Superior temporal gyrus (tissue), 1 donor: ENCODE measurements around the gene CLASP2.

Source experiments
- DNase-seq: peaks from one replicate; pipeline ENCODE4 v3.0.0-alpha.2; 2016; ENCODE audit errors: extremely low spot score

Gene CLASP2

DNA sequence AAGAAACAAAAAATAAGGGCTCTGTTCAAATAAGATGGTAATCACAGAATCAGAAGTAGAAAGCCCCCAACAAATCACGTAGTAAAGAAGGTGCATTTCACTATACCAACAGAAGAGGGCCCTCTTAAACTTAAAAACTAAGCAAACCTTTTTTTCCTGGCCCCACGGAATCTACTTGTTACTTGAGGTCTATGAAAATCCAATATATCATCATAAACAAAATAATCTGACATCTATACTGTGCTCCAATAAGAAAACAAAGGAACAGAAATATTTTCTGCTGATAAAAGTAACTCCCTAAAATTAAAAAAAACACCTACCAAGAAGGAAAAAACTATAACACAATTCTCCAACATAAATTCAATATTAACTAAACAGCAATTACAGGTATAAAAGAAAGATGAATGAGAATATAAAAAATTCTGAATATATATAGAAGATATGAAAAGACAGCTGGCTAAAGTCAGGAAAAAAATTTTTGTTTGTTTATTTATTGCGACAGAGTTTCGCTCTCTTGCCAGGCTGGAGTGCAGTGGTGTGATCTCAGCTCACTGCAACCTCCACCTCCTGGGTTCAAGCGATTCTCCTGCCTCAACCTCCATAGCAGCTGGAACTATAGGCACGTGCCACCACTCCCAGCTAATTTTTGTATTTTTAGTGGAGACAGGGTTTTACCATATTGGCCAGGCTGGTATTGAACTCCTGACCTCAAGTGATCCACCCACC is 81.8 kb downstream of the CLASP2 start:
- peak; percentile 84 for DNase-seq

DNA sequence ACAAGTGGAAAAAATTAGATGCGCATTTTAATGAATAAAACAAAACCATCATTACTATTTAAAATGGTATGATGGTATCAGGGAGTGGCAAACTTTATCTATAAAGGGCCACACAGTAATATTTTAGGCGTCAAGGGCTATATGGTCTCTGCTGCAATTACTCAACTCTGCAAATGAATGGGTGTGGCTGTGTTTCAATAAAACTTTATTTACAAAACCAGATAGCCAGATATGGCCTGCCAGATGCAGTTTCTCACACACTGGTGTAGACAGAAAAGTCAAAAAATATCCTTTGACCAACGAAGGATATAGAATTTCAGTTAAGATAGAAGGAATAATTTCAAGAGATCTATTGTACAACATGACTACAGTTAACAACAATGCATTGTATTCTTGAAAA is 83.8 kb downstream of the CLASP2 start:
- no peak for DNase-seq

DNA sequence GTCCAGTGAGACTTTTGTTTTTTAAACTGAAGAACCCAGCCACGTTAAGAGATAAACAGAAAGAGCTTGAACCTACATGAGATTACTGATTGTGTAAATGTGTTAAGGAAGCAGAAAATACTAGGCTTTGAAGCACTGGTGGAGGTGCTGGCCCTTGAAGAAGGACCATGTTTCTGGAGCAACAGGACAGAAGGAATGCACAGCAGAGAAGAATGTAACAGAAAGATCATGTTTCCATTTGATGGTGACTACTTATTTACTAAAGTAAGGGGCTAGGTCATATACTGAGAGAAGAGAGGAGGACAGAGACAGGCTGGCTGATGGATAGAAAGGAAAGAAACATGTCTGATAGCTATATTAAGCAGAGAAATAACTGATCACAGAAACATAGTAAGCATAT is 88.8 kb downstream of the CLASP2 start:
- no peak for DNase-seq

DNA sequence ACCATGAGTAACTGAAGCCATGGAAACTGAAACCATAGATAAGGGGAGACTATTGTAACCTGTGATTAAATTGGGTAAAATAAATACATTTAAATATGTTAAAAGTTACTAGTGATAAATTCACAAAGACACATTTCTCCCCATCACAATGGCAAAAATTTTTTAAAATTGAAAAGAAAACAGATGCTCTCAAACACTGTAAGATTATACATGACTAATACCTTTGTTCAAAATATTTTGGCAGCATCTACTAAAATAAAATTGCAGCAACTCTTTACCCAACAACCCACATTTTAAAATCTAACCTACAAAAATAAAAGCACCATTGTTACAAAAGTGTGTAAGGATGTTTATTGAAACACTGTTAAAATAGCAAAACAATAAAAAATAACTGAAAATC is 93.3 kb downstream of the CLASP2 start:
- no peak for DNase-seq

DNA sequence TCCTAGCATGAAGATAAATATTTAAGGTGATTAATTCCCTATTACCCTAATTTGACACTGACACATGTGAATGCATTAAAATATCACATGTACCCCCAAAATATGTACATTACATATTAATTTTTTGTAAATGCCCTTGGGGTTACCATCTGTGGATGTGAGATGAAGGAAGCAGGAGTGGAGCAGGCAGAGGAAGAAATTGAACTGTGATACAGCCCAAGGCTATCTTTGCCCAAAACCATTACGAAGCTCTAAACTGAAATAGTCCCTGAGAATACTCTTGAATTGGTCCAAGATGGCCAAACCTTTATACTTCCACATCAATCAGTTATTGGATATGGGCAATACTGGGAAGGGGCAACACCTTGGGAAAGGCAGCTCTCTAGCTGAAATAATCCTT is 105.0 kb downstream of the CLASP2 start:
- no peak for DNase-seq

DNA sequence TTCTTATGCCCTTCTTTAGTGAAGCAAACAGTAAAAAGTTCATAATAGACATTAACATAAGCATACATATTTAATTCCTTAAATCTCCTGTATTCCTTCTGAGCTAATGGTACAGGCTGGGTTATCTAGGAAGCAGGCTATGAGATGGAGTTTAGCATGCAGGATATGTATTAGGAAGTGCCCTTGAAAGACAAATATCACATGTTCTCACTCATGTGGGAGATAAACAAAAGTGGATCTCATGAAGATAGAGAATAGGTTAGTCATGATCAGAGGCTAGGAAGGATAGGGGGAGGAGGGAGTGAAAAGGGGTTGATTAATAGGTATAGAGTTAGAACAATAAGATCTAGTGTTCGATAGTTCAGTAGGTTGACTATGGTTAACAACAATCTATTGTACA is 105.4 kb downstream of the CLASP2 start:
- no peak for DNase-seq

DNA sequence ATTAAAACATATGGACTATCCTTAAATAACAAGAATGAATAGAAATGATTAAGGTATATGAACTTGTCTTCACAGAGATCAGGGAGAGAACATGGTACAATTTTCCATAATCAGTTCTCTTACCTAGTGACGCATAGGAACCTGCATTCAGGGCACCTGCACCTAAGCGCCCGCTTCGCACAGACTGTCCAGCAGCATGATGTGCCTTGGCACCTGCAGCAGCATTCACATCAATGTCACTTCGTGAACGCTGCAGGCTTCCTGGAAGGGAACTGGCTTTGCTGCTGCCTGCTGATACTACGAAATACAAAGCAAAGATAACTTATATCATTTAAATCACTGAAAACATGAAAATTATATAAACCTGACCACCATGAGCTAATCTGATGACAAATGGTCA is 115.2 kb downstream of the CLASP2 start:
- no peak for DNase-seq

DNA sequence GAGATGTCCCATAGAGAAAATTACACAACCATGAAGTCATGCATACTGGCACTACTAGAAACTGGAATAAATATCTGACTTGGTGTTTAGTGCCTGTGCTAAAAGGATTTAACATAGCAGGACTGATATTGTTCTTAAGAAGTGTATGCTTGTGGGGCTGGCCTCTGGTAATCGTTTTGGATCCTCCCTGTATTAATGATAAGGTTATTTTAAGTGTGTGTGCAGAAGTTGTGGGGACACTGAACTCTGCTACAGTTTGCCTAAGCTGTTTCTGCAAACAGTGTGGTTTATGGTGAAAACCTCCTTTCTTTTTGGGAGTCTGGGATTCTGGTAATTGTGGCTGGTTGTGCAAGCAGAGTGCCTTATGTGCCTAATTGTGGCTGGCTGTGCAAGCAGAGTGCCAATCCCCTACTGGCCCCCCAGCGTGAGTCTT is 120.8 kb downstream of the CLASP2 start:
- no peak for DNase-seq

DNA sequence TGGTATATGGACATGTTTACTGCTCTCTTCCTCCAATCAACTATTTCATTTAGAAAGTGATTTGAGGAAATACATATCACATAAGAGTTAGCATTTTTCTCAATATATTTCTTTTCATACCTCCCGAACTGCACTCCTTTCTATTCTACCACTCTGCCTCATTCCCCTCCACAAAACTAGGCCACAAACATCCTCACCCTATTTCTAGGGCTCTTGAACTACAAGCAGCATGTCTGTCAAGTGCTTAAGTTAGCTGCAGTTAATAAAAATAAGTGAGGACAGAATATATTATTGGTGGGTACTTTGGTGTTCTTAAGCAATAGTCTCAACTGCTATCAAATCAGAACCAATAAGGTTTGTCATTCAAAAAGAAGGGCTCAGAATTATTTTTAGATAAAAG is 125.1 kb downstream of the CLASP2 start:
- no peak for DNase-seq

DNA sequence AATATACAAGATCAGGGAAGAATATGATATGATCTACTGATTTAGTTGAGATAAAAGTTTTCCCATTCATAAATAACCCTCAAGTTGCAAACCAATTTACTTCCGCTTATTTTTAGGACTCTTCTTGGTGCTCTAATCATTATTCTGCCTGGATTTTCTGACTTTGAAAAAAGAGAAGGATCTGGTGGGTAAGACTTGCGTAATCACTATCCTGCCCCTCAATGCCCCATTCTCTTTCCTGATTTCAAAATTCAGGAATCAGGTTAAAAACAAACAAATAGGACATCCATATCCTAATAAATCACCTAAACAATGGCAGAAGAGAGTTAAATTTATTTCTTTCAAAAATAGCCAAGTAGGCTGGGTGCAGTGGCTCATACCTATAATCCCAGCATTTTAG is 127.5 kb downstream of the CLASP2 start:
- DNase-seq = no peak

DNA sequence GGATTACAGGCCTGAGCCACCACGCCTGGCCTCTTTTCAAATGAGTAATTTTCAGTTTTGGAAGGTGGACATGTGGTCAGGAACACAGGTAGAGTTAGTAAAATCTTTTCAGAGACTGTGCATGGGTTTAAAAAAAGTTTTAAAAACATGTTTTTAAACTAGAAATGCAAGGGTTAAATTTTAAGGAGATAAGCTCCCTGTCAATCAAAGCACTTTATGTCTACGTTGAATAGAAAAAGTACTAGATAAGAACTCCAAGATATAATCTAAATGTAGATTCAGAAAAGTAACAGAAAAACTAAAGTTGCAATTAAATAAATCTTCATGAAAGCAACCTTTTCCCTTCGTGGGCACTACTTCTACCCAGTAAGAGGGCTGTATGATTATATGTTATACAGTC is 131.7 kb downstream of the CLASP2 start:
- DNase-seq = no peak

DNA sequence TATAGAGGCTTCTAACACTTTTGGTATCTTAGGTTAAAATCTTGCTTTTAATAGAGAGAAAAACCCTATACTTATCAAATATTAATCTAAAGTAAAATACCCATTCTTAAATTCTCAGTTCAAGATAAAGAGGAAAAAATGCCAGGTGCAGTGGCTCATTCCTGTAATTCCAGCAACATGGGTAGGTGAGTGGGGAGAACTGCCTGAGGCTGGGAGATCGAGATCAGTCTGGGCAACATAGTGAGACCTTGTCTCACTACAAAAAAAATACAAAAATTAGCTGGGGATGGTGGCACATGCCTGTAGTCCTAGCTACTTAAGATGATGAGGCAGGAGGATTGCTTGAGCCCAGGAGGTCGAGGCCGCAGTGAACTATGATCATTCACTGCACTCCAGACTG is 135.8 kb downstream of the CLASP2 start:
- DNase-seq = no peak

DNA sequence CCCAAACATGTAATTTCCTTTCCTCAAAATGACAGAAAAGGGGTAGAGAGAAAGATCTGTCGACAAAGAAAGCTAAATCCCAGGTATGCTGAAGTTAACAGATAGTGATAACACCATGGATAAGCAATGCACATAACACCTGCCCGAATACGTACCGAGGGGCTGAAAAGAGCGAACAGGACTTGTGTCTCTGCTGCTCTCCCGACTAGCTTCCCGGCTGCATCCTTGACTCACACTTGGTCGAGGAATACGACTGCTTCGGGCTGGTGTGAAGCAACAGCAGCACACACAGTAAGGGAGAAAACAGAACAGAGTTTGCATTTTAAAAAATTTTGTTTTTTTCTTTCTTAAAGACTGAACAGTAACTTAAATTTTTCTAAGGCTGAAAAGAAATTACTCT is 136.4 kb downstream of the CLASP2 start:
- no peak for DNase-seq

DNA sequence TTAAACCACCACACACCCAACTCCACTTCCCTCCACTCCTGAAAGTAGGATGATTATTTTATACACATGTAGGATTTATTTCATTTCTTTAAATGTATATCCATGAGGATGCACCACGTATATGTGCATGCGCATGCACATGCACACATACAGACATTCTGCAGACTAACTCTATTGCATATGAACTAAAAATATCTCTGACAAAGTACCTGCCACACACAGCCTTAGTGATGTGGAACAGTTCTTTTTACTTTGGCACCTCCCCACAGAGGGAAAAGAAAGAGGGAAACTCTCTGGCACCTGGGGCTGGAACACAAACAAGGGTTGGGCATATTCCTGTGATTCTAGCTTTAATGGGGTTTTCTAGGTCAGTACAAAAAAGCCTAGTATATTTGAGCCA is 138.2 kb downstream of the CLASP2 start:
- DNase-seq = no peak

DNA sequence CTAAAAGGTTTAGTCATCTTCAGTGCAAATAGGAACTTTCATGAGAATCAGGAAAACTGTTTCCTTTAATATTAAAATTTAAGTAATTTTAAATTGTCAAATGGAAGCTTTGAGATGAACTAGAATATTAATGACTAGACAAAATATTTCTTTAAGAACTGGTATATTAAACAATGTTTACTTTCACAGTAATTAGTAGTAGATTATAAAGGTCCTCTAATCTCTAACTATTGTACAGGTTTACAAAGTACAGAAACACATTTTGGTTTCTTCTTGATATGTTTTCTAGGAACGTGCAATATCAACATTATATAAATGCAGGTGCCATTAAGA is 138.9 kb downstream of the CLASP2 start:
- DNase-seq = no peak

DNA sequence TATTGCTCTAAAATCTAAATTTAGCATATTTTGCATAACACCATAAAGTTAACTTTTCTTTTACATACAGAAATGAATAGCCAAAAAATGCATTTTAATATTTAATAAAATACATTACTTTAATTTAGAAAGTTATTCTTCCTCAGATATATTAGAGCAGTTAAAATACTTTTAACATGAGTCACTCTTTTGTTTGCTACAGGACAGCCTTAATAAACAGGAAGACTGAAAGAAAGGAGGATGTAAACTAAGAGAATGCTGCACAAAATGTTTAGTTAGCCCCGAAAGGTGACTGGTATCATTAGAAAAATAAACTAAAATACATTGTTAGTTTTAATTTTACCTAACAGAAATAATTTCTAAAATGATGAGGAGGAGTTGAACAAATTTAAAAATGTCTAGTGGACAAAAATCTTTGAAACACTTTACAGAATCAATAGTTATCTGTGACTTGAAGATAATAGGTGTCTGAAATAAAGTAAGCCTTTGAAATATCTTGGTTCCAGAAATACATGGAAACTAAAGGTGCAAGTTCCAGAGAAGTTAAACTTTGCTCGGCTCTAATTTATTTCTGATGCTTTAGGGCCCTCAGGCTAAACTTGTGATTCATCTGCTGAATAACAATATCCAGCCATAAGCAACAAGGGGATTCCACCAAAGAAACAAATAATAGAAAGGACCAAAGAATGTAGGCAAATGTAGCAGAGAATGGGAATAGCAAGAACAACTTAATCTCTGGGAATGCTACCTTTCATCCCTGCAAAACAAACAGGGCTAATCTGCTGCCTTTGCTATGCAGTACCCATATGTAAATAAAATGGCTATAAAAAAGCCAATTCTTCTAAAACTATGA is 139.5 kb downstream of the CLASP2 start:
- no peak for DNase-seq

DNA sequence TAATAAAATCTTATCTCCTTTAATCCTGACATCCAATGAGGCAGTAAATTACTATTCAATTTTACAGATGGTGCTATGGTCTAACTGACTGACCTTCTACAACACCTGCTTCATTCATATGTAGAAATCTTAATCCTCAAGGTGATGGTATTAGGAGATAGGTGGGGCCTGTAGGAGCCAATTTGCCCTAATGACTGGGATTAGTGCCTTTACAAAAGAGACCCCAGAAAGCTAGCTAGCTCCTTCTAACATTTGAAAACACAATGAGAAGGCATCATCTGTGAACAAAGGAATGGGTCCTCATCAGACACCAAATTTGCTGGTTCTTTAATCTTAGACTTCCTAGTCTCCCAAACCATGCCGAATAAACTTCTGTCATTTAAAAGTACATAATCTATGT is 140.5 kb downstream of the CLASP2 start:
- DNase-seq = no peak

DNA sequence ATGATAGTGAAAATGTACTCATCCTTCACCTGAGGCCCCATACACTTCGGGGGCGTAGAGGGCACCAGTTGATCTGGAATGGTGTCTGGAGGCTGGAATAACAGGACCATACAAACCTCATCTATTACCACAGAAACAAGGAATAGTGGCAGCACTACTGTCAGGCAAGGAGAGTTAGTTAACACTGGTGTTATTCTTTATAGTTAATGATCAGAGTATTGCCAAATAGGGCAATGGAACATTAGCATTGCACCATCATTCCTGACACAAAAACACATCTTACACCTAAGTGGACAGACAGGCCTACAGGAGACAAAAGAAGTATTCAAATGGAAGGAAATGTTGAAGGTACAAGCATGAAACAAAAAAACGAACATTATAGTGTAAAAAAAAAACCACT is 140.9 kb downstream of the CLASP2 start:
- DNase-seq = no peak

DNA sequence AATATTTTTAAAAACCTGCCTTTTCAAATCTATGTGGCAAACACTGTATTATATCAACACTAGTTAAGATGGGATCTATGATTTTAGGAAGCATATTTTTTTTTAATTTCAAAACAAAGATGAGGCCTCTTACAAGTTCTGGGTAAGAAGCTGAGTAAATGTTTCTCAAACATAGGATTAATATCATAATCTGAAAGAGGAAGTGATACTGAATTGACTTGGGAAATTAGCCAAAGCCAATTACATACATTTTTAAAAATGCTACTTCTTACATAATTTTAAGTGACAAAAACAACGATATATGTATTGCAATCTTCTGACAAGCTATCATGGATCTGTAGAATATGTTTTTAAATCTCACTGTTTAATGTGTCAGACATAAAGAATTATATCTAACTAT is 142.7 kb downstream of the CLASP2 start:
- no peak for DNase-seq

DNA sequence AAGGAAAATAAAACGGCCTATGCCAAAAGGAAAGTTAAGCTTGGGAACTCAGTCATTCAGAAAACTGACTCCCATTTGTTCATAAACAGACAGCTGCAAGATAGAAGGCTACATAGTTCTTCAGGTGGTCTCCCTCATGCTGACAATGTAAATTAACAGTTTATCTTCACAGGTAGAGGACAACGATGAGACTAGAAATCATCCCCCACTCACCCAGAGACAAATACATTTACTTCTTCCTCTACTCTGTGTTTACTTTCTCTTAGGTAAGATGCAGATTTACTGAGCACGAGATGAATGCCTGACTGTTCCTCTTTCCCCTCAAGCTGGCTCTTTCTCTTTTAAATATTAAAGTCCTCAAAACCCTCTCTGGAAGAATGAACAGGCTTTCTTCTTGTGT is 160.2 kb downstream of the CLASP2 start:
- DNase-seq = no peak

DNA sequence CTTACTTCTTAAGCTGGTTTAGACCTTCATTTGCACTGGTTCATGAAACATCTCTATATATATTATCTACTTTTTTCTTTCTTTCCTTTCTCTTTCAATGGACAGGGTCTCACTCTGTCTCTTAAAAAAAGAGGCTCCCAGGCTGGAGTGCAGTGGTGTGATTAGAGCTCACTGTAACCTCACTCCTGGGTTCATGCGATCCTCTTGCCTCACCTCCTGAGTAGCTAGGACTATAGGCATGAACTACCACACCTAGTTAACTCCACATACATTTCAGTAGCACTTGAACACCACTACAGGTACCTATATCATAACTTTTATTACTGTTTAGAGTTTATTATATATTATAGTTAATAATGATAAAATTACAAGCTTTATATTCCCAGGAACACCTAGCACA is 160.8 kb downstream of the CLASP2 start:
- DNase-seq = no peak

DNA sequence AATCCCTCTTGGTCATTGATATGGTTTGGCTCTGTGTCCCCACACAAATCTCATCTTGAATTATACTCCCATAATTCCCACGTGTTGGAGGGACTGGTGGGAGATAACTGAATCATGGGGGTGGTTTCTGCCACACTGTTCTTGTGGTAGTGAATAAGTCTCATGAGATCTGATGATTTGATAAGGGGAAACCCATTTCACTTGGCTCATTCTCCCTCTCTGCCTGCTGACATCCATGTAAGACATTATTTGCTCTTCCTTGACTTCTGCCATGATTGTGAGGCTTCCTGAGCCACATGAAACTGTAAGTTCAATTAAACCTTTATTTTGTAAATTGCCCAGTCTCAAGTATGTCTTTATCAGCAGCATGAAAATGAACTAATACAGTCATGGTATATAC is 171.0 kb downstream of the CLASP2 start:
- DNase-seq = no peak

DNA sequence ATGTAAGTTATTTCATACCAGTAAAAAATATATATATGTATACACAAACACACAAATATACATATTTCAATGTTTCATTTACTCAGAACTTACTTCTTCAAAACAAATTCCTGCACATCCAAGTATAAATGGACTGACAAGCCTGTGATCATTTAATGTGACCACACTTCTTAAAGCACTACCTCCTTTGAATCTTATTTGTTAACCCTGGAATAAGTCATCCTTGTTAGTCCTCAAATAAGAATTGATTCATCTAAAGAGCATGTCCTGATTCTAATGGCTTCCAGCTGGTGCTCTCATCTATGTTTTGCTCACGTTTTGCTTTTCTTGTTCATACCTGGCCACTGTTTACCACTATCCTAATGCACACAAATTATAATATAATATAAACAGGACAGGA is 173.9 kb downstream of the CLASP2 start:
- no peak for DNase-seq

DNA sequence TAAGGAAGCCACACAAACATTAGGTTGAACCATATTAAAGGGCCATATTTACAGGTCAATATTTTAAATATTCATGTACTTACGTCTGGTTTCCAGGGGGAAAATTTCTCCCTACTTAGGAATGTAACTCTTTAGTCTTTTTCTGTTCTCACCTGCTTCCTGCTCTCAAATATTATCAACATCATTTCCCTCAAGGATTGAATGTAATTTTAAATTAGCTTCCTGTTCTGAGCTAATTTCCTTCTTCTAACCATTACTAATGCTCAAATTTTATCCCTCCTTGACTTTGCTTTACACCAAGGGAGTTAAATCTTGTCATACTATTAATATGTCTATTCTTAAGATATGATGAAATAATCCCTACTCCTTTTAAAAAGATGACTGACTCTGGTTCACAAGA is 174.5 kb downstream of the CLASP2 start:
- DNase-seq = no peak
